Renal pelvis (tissue), 4 donors: ENCODE data around the gene FOCAD. TPM values are rescaled to one million over a fixed set of nuclear protein-coding genes. Genes with fewer than 3 reads are reported as not detected.
"Not testable (repeated sequence)": the region's sequence is repeated elsewhere in the genome, so short reads cannot be mapped to it uniquely, and the experiment has no call there.

Experiments used
- DNase-seq: peaks from one replicate; pipeline ENCODE4 v3.0.0-alpha.2; 2013
- polyA plus RNA-seq, 3 donors: library from polyadenylated mRNA; unstranded; fragments of 120-200 nt; gene quantifications; one replicate each; pipeline ENCODE4 v1.2.1, GENCODE V29; 2013; ENCODE audit not compliant: insufficient read length in 3 of 3

Gene FOCAD
- polyA plus RNA-seq, 3 donors, result 28.2 to 35.1 (median 30.3) TPM

GRCh38 chr9:20950707-20951106, 266.6 kb downstream of the FOCAD start:
- DNase-seq, result no peak

GRCh38 chr9:20962536-20963225, 278.6 kb downstream of the FOCAD start:
- no peak for DNase-seq

GRCh38 chr9:20972684-20973083, 288.6 kb downstream of the FOCAD start:
- DNase-seq, result no peak

GRCh38 chr9:20973246-20973947, 289.3 kb downstream of the FOCAD start:
- not testable (repeated sequence) for DNase-seq

GRCh38 chr9:20974191-20974938, 290.3 kb downstream of the FOCAD start:
- DNase-seq, result not testable (repeated sequence)

GRCh38 chr9:20978249-20978648, 294.2 kb downstream of the FOCAD start:
- DNase-seq, result no peak

- no peak for DNase-seq
These were observed 296.9 kb downstream of the FOCAD start for GRCh38 chr9:20980832-20981455.

GRCh38 chr9:20981486-20981885, 297.4 kb downstream of the FOCAD start:
- DNase-seq, result no peak

GRCh38 chr9:20984506-20984905, 300.4 kb downstream of the FOCAD start:
- no peak for DNase-seq

GRCh38 chr9:20985851-20986600, 302.0 kb downstream of the FOCAD start:
- no peak for DNase-seq

- no peak for DNase-seq
These were observed 303.5 kb downstream of the FOCAD start for GRCh38 chr9:20987521-20987920.

- DNase-seq, result no peak
These were observed 304.0 kb downstream of the FOCAD start for GRCh38 chr9:20988061-20988460.

GRCh38 chr9:20988671-20989315, 304.7 kb downstream of the FOCAD start:
- no peak for DNase-seq

- DNase-seq, result no peak
These were observed 305.9 kb downstream of the FOCAD start for GRCh38 chr9:20989923-20990341.

GRCh38 chr9:20990867-20991266, 306.8 kb downstream of the FOCAD start:
- no peak for DNase-seq

- no peak for DNase-seq
These were observed 310.4 kb downstream of the FOCAD start for GRCh38 chr9:20994486-20994885.

- DNase-seq, result no peak
These were observed 311.6 kb downstream of the FOCAD start for GRCh38 chr9:20995616-20996015.

GRCh38 chr9:20996809-20997208, 312.8 kb downstream of the FOCAD start:
- no peak for DNase-seq

GRCh38 chr9:20997503-20998076, 313.5 kb downstream of the FOCAD start:
- DNase-seq, result no peak

GRCh38 chr9:21001581-21001980, 317.5 kb downstream of the FOCAD start:
- no peak for DNase-seq

- no peak for DNase-seq
These were observed 318.0 kb downstream of the FOCAD start for GRCh38 chr9:21002040-21002439.
